ENCODE results near the gene ZIC5. TPM values are rescaled to one million over a fixed set of nuclear protein-coding genes. Genes with fewer than 3 reads are reported as not detected.

ZIC5 gene
- total and polyA plus RNA-seq, 9 of the 15 experiments (the other 6 are each of a cell fraction or from before 2014, with no cell fraction given) = 0.57 to 2.0 (median 1.1) TPM

DNA sequence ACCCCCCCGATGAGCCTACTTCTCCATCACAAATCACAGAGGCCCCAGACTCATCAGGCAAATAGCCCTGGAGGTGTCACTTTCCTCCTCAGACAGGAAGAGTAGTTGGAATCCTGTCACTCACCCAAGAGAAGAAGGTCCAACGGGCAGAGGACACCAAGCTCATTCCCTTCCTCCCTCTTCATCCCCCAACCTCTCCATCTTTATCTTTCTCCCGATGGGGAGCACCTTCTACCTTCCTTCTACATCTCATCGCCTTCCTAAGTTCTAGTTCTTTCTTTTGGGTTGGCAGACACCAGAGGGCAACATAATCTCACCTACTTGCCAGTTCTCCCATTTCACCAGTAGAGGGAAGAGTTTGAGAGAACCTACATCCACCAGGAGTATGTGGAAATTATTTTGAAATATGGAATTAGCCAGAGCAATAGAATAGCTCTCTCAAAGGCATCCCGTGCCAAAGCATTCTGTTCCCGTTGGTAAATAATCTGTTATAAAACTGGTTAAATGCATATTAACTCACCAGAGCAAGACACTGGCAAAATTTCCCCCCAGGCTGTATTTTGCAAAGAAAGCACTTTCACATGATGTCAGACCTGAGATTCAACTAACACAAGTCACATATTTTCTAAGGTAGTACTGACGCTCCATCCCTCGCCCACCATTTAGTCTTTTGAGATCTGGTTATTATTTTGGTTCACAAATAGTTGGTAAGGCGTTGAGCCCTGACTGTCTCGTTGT is 55.0 kb downstream of the ZIC5 start:
- CTCF ChIA-PET (ENCODE audit: low intra/inter-chr PET ratio) = interaction anchor here (0.6 to 2.4 kb wide), 5 partner anchors 243 to 1649 kb away, joined by 3 to 30 read pairs (median 4); no protein-coding TSS in a partner anchor
- no peak overlapping the region for H3K9ac ChIP-seq (ENCODE audit: insufficient read depth in 1 of 2, low read depth in 2 of 2, low read length in 2 of 2)
- DNase-seq (ENCODE audit: extremely low read depth in 1 of 4, low spot score in 3 of 4) = peak; percentile 53 to 61 (median 58)
- H2AFZ ChIP-seq (ENCODE audit: low read depth, low read length) = no peak overlapping the region
- no peaks in the 10 kb centered on the region for H4K20me1 ChIP-seq (replicated peaks; ENCODE audit: control insufficient read depth, insufficient read depth, low read length)
- no peak overlapping the region for H3K4me2 ChIP-seq (ENCODE audit: insufficient read depth, low read length)
- H3K9me1 ChIP-seq (ENCODE audit: control insufficient read depth, insufficient read depth, low read length) = no peaks in the 10 kb centered on the region
- no peak overlapping the region for H3K4me3 ChIP-seq
- intact Hi-C loops (cut with micrococcal nuclease) (loop anchor here (1.0 to 5.0 kb wide), 3 partner anchors 259 to 599 kb away; no protein-coding TSS in a partner anchor), in situ Hi-C loops (cut with MboI) (no loop called here)
- POLR2A ChIA-PET = no interaction called here
- peak; percentile 88 for FAIRE-seq
- WGBS (ENCODE audit: insufficient coverage, low coverage, missing lambda C conversion rate) = 6% methylated on average over 9 of the region's 10 CpGs
- BruUV-seq (replicated peaks) = no TSS peak
- no peaks in the 10 kb centered on the region for H3K9me3 ChIP-seq (replicated peaks; ENCODE audit: control insufficient read depth, insufficient read depth, low read depth, low read length)
- peaks cover 4 to 13% of the 10 kb centered on the region in 2 experiments; a peak in 4 of 5 replicates for H3K27me3 ChIP-seq (ENCODE audit: control insufficient read depth in 2 of 2, insufficient read depth in 2 of 2, low read length in 2 of 2)
- no peaks in the 10 kb centered on the region; a peak in 1 of 5 replicates for H3K4me1 ChIP-seq (replicated peaks in 1 of 2; ENCODE audit: control insufficient read depth in 2 of 2, insufficient read depth in 2 of 2, low read length in 2 of 2)
- ATAC-seq = peak; percentile 94
- H3K79me2 ChIP-seq (ENCODE audit: control insufficient read depth, insufficient read depth, low read length) = no peaks in the 10 kb centered on the region
- H3K36me3 ChIP-seq (ENCODE audit: control insufficient read depth, insufficient read depth, low read length) = no peaks in the 10 kb centered on the region
- no peak overlapping the region for H3K27ac ChIP-seq (ENCODE audit: extremely low read depth, low read depth, low read length)
- TF ChIP-seq CC2D1A (IDR thresholded peaks at IDR 0.05) = 0 out of 2 replicates have a peak, but pooled peaks have one; percentile 66
- TF ChIP-seq ZNF408 (CRISPR knock-in tag; IDR thresholded peaks at IDR 0.05; ENCODE audit: low read depth) = no peak
- TF ChIP-seq, protein P1, sequence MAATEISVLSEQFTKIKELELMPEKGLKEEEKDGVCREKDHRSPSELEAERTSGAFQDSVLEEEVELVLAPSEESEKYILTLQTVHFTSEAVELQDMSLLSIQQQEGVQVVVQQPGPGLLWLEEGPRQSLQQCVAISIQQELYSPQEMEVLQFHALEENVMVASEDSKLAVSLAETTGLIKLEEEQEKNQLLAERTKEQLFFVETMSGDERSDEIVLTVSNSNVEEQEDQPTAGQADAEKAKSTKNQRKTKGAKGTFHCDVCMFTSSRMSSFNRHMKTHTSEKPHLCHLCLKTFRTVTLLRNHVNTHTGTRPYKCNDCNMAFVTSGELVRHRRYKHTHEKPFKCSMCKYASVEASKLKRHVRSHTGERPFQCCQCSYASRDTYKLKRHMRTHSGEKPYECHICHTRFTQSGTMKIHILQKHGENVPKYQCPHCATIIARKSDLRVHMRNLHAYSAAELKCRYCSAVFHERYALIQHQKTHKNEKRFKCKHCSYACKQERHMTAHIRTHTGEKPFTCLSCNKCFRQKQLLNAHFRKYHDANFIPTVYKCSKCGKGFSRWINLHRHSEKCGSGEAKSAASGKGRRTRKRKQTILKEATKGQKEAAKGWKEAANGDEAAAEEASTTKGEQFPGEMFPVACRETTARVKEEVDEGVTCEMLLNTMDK (IDR thresholded peaks at IDR 0.05; ENCODE audit: borderline replicate concordance, insufficient read depth, low read depth, low read length, poor library complexity, severe bottlenecking) = peak; percentile 25
- TF ChIP-seq, protein P2, sequence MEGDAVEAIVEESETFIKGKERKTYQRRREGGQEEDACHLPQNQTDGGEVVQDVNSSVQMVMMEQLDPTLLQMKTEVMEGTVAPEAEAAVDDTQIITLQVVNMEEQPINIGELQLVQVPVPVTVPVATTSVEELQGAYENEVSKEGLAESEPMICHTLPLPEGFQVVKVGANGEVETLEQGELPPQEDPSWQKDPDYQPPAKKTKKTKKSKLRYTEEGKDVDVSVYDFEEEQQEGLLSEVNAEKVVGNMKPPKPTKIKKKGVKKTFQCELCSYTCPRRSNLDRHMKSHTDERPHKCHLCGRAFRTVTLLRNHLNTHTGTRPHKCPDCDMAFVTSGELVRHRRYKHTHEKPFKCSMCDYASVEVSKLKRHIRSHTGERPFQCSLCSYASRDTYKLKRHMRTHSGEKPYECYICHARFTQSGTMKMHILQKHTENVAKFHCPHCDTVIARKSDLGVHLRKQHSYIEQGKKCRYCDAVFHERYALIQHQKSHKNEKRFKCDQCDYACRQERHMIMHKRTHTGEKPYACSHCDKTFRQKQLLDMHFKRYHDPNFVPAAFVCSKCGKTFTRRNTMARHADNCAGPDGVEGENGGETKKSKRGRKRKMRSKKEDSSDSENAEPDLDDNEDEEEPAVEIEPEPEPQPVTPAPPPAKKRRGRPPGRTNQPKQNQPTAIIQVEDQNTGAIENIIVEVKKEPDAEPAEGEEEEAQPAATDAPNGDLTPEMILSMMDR (IDR thresholded peaks at IDR 0.05 in 2 of 3, conservative IDR thresholded peaks at IDR 0.05 in 1 of 3; ENCODE audit: insufficient read depth in 2 of 3, low read depth in 1 of 3, low read length in 3 of 3) = peak; percentile 80 to 100 (median 99)
- no peak for TF ChIP-seq RFX5 (IDR thresholded peaks at IDR 0.05; ENCODE audit: low read depth, low read length)
- TF ChIP-seq ZNF263 (CRISPR knock-in tag; IDR thresholded peaks at IDR 0.05; ENCODE audit: borderline replicate concordance) = 0 out of 2 replicates have a peak, but pooled peaks have one; percentile 40
- TF ChIP-seq U2AF2 (optimal IDR thresholded peaks at IDR 0.05; ENCODE audit: low read depth, low read length) = no peak
- no peak for TF ChIP-seq BCL6 (CRISPR knock-in tag; IDR thresholded peaks at IDR 0.05)
- TF ChIP-seq, protein P3, sequence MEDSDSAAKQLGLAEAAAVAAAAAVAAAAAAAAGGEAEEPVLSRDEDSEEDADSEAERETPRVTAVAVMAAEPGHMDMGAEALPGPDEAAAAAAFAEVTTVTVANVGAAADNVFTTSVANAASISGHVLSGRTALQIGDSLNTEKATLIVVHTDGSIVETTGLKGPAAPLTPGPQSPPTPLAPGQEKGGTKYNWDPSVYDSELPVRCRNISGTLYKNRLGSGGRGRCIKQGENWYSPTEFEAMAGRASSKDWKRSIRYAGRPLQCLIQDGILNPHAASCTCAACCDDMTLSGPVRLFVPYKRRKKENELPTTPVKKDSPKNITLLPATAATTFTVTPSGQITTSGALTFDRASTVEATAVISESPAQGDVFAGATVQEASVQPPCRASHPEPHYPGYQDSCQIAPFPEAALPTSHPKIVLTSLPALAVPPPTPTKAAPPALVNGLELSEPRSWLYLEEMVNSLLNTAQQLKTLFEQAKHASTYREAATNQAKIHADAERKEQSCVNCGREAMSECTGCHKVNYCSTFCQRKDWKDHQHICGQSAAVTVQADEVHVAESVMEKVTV (CRISPR knock-in tag; IDR thresholded peaks at IDR 0.05) = peak; percentile 62
- peak; percentile 82 for TF ChIP-seq SMC3 (conservative IDR thresholded peaks at IDR 0.05; ENCODE audit: insufficient read depth, low read depth, low read length)
- TF ChIP-seq, protein P4, sequence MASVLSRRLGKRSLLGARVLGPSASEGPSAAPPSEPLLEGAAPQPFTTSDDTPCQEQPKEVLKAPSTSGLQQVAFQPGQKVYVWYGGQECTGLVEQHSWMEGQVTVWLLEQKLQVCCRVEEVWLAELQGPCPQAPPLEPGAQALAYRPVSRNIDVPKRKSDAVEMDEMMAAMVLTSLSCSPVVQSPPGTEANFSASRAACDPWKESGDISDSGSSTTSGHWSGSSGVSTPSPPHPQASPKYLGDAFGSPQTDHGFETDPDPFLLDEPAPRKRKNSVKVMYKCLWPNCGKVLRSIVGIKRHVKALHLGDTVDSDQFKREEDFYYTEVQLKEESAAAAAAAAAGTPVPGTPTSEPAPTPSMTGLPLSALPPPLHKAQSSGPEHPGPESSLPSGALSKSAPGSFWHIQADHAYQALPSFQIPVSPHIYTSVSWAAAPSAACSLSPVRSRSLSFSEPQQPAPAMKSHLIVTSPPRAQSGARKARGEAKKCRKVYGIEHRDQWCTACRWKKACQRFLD (CRISPR knock-in tag; IDR thresholded peaks at IDR 0.05) = no peak
- TF ChIP-seq MAZ (CRISPR knock-in tag; conservative IDR thresholded peaks at IDR 0.05 in 1 of 2, IDR thresholded peaks at IDR 0.05 in 1 of 2) = 0 out of 4 replicates have a peak, but pooled peaks of 1 of the 2 experiments have one; percentile 33
- TF ChIP-seq CEBPB (tag; IDR thresholded peaks at IDR 0.05) = peak; percentile 49; the same call in 1 of the 2 replicates

Data from K562 (cell line).